AG04450 (cell line): Measurements from ENCODE around the gene TALDO1. TPM values are rescaled to one million over a fixed set of nuclear protein-coding genes. Genes with fewer than 3 reads are reported as not detected.

Experiments
- CTCF ChIA-PET: fragments of 300-600, 350-600 bp; formaldehyde crosslinking; extraction: SDS; loops from one replicate; lab custom pipeline; 2022; ENCODE audit warnings: antibody characterized with exemption, inconsistent platforms; lab: Charles Lee
- POLR2A ChIA-PET: fragments of 350-600 bp; formaldehyde crosslinking; extraction: SDS; loops from one replicate; lab custom pipeline; 2021; ENCODE audit warnings: antibody characterized with exemption, inconsistent platforms; lab: Yijun Ruan, JAX
- DNase-seq: peaks from one replicate; pipeline ENCODE4 v3.0.0-alpha.2; 2011; ENCODE audit warnings: low read depth, low spot score
- H3K27ac ChIP-seq: one replicate; pipeline ENCODE4 v1.5.1; 2012; ENCODE audit warnings: low read depth, low read length, control low read depth
- H3K27me3 ChIP-seq: one replicate; pipeline ENCODE4 v1.6.0; 2012; ENCODE audit warnings: low read length; ENCODE audit not compliant: control insufficient read depth, insufficient read depth
- H3K4me3 ChIP-seq: 2 replicates; pipeline ENCODE4 v1.5.1; 2011; ENCODE audit warnings: mild to moderate bottlenecking, low read depth, low read length, control low read depth
- H3K9me3 ChIP-seq: 2 replicates; pipeline ENCODE4 v1.5.1; 2012; ENCODE audit warnings: low read length; ENCODE audit not compliant: control insufficient read depth, insufficient read depth
- CTCF ChIP-seq: IDR thresholded peaks from 2 replicates; pipeline ENCODE4 v1.5.1; 2011; ENCODE audit warnings: low read depth, low read length, control low read depth, inconsistent platforms
- polyA plus RNA-seq: library from polyadenylated mRNA; depleted of rRNA; stranded (reverse); fragments of >200 nt; gene quantifications from 2 replicates; pipeline ENCODE4 v1.2.3, GENCODE V29; 2011

The TALDO1 gene
- polyA plus RNA-seq, 1 experiment, result 242 TPM

GRCh38 chr11:714436-714835 is 32.8 kb upstream of the TALDO1 start:
- DNase-seq, result no peak
- H3K9me3 ChIP-seq, result peaks cover 3% of the 10 kb centered on the region; the same call in 1 of the 2 replicates
- no peak overlapping the region for H3K4me3 ChIP-seq
- ChIA-PET CTCF (interaction anchor here (0.9 kb wide), 1 partner anchor 174 kb away, joined by 3 read pairs; no protein-coding TSS in a partner anchor), POLR2A (no interaction called here)
- H3K27me3 ChIP-seq, result no peaks in the 10 kb centered on the region
- no peak overlapping the region for H3K27ac ChIP-seq
- no peak for TF ChIP-seq CTCF

- no peak for TF ChIP-seq CTCF
- H3K27ac ChIP-seq, result no peak overlapping the region
- H3K27me3 ChIP-seq, result peaks cover 15% of the 10 kb centered on the region
- ChIA-PET POLR2A (interaction anchor here (2.8 kb wide), 1 partner anchor 23 kb away, joined by 10 read pairs; the partner anchor contains the start of genes DEAF1 and TMEM80), CTCF (interaction anchor here (1.4 kb wide), 1 partner anchor 9 kb away, joined by 5 read pairs; no protein-coding TSS in a partner anchor)
- peaks cover 3% of the 10 kb centered on the region; the same call in 1 of the 2 replicates for H3K9me3 ChIP-seq
- no peak for DNase-seq
- H3K4me3 ChIP-seq, result no peak overlapping the region
These were observed 27.8 kb upstream of the TALDO1 start for GRCh38 chr11:719214-720016.

- ChIA-PET CTCF (interaction anchor here (1.4 kb wide), 1 partner anchor 8 kb away, joined by 5 read pairs; no protein-coding TSS in a partner anchor), POLR2A (interaction anchor here (2.8 kb wide), 1 partner anchor 24 kb away, joined by 10 read pairs; the partner anchor contains the start of genes DEAF1 and TMEM80)
- DNase-seq, result no peak
- Histone ChIP-seq H3K9me3 (peaks cover under 1% of the 10 kb centered on the region; the same call in 1 of the 2 replicates), H3K27ac (no peak overlapping the region), H3K4me3 (no peak overlapping the region), H3K27me3 (peaks cover 22% of the 10 kb centered on the region)
- TF ChIP-seq CTCF, result no peak
These were observed 27.1 kb upstream of the TALDO1 start for GRCh38 chr11:720017-720641.

- TF ChIP-seq CTCF, result no peak
- Histone ChIP-seq H3K4me3 (no peak overlapping the region), H3K27ac (no peak overlapping the region), H3K9me3 (no peaks in the 10 kb centered on the region; the same call in 1 of the 2 replicates), H3K27me3 (peaks cover 28% of the 10 kb centered on the region)
- no peak for DNase-seq
- ChIA-PET POLR2A (interaction anchor here (0.5 to 2.8 kb wide), 2 partner anchors 14 to 25 kb away, joined by 10 read pairs; partner anchors contain the start of genes DEAF1, EPS8L2 and TMEM80), CTCF (interaction anchor here (1.4 kb wide), 1 partner anchor 8 kb away, joined by 5 read pairs; no protein-coding TSS in a partner anchor)
These were observed 26.5 kb upstream of the TALDO1 start for GRCh38 chr11:720642-721246.
